Gastroesophageal sphincter (tissue), 4 donors: ENCODE results near the gene TMEM218. TPM values are rescaled to one million over a fixed set of nuclear protein-coding genes. Genes with fewer than 3 reads are reported as not detected.
A peak's percentile ranks its signal among the peaks of the same experiment; 100 is the strongest.

Experiments
- ATAC-seq: fragments of 150-250 bp; one replicate; pipeline ENCODE4 v1.9.1; 2016; ENCODE audit warnings: mild to moderate bottlenecking, moderate library complexity
- H3K27ac ChIP-seq, 4 donors: fragments of 200-600 bp; sonication (generic) in 3 of 4; 1 replicate in 3 of 4; 2 replicates in 1 of 4; pipeline ENCODE4 v1.5.1; 2016 to 2019
- H3K27me3 ChIP-seq: fragments of 200-600 bp; sonication (generic); one replicate; pipeline ENCODE4 v1.5.1; 2019
- H3K36me3 ChIP-seq, 2 donors: fragments of 200-600 bp; sonication (generic); one replicate each; pipeline ENCODE4 v1.5.1; 2019; ENCODE audit warnings: control low read depth in 1 of 2
- H3K4me1 ChIP-seq, 3 donors: fragments of 200-600 bp; sonication (generic); 1 replicate in 2 of 3; 2 replicates in 1 of 3; pipeline ENCODE4 v1.5.1; 2016 to 2019; ENCODE audit warnings: control low read depth in 2 of 3
- H3K4me3 ChIP-seq, 2 donors: fragments of 200-600 bp; sonication (generic); one replicate each; pipeline ENCODE4 v1.5.1; 2019; ENCODE audit warnings: mild to moderate bottlenecking in 1 of 2, moderate library complexity in 1 of 2
- H3K9me3 ChIP-seq, 3 donors: fragments of 200-600 bp; sonication (generic); one replicate each; pipeline ENCODE4 v1.5.1; 2017 to 2019; ENCODE audit warnings: control low read depth in 2 of 3
- CTCF ChIP-seq, 4 experiments: fragments of 200-600 bp in 2 of 4; fragments of 450-650 bp in 2 of 4; sonication (generic) in 1 of 4; IDR thresholded peaks; one replicate each; pipeline ENCODE4 v1.5.1; 2017 to 2019; ENCODE audit warnings: antibody characterized with exemption in 4 of 4, mild to moderate bottlenecking in 2 of 4, moderate library complexity in 2 of 4
- EP300 ChIP-seq: sonication (generic); formaldehyde crosslinking; IDR thresholded peaks from one replicate; pipeline ENCODE4 v1.6.1; 2017; ENCODE audit warnings: antibody characterized with exemption, mild to moderate bottlenecking
- POLR2A ChIP-seq, 2 donors: fragments of 450-650 bp; IDR thresholded peaks; one replicate each; pipeline ENCODE4 v1.6.1; 2017; ENCODE audit warnings: antibody characterized with exemption in 2 of 2, mild to moderate bottlenecking in 2 of 2, moderate library complexity in 1 of 2
- POLR2AphosphoS5 ChIP-seq: sonication (generic); formaldehyde crosslinking; IDR thresholded peaks from one replicate; pipeline ENCODE4 v1.6.1; 2017; ENCODE audit warnings: antibody characterized with exemption
- WGBS, 2 donors: methylation state at CpG; one replicate each; pipeline ENCODE4 v1.1.5; 2018; ENCODE audit warnings: low coverage in 1 of 2; 5-methylcytosine and 5-hydroxymethylcytosine counted together
- total RNA-seq, 4 donors: library from RNA; depleted of rRNA; stranded (reverse); fragments of >200 nt; gene quantifications; one replicate each; pipeline ENCODE4 v1.1.0, GENCODE V29; 2016

Gene TMEM218
- total RNA-seq, 4 donors from 2014 or later: 14.7 to 20.0 (median 17.3) TPM

- H3K27ac ChIP-seq: no peak overlapping the region
- TF ChIP-seq POLR2A (IDR thresholded peaks at IDR 0.05): no peak
- TF ChIP-seq EP300: no peak
- TF ChIP-seq CTCF (IDR thresholded peaks at IDR 0.05): no peak
- no peak for TF ChIP-seq POLR2AphosphoS5
- peaks cover 78% of the 10 kb centered on the region for H3K27me3 ChIP-seq
- no peak for ATAC-seq
- H3K9me3 ChIP-seq: no peaks in the 10 kb centered on the region
- H3K4me3 ChIP-seq: no peak overlapping the region
- H3K4me1 ChIP-seq: peaks cover 0 to 13% (median 3%) of the 10 kb centered on the region in 3 donors
- WGBS, 2 donors: 55 to 81% methylated on average over 7 to 9 of the region's 19 CpGs
- H3K36me3 ChIP-seq: no peaks in the 10 kb centered on the region
Observed at GRCh38 chr11:125073616-125074483, 37.6 kb downstream of the TMEM218 start.

GRCh38 chr11:125072961-125073590, 38.4 kb downstream of the TMEM218 start:
- peaks cover 78% of the 10 kb centered on the region for H3K27me3 ChIP-seq
- H3K36me3 ChIP-seq: no peaks in the 10 kb centered on the region
- no peak overlapping the region for H3K4me3 ChIP-seq
- H3K9me3 ChIP-seq: no peaks in the 10 kb centered on the region
- no peak for ATAC-seq
- peaks cover 0 to 13% (median 3%) of the 10 kb centered on the region in 3 donors for H3K4me1 ChIP-seq
- TF ChIP-seq EP300 (no peak), CTCF (IDR thresholded peaks at IDR 0.05) (no peak), POLR2AphosphoS5 (no peak), POLR2A (IDR thresholded peaks at IDR 0.05) (no peak)
- WGBS, 2 donors: 64% methylated on average over 3 of the region's 12 CpGs; no CpG with 5 or more reads in 1 of the 2 donors
- peak overlapping the region in 1 of 4 donors; percentile 6 for H3K27ac ChIP-seq

- peak overlapping the region in 1 of 4 donors; percentile 47 for H3K27ac ChIP-seq
- WGBS, 2 donors: 76% methylated on average over 8 of the region's 12 CpGs; no CpG with 5 or more reads in 1 of the 2 donors
- H3K36me3 ChIP-seq: no peaks in the 10 kb centered on the region
- H3K4me3 ChIP-seq: no peak overlapping the region
- H3K4me1 ChIP-seq: peaks cover 0 to 13% (median 3%) of the 10 kb centered on the region in 3 donors
- no peaks in the 10 kb centered on the region for H3K9me3 ChIP-seq
- TF ChIP-seq POLR2AphosphoS5 (no peak), CTCF (IDR thresholded peaks at IDR 0.05) (no peak), POLR2A (IDR thresholded peaks at IDR 0.05) (no peak), EP300 (no peak)
- ATAC-seq: peak; percentile 32
- H3K27me3 ChIP-seq: peaks cover 78% of the 10 kb centered on the region
Observed at GRCh38 chr11:125072218-125072960, 39.0 kb downstream of the TMEM218 start.

- Histone ChIP-seq H3K4me3 (no peak overlapping the region), H3K4me1 (peaks cover 0 to 13% (median 3%) of the 10 kb centered on the region in 3 donors), H3K27me3 (peaks cover 76% of the 10 kb centered on the region), H3K9me3 (no peaks in the 10 kb centered on the region), H3K27ac (peak overlapping the region in 2 of 4 donors; percentile 17 to 47), H3K36me3 (no peaks in the 10 kb centered on the region)
- 77 to 100% methylated on average over 1 to 4 of the region's 6 CpGs for WGBS, 2 donors
- TF ChIP-seq EP300: no peak
- TF ChIP-seq POLR2A (IDR thresholded peaks at IDR 0.05): no peak
- no peak for TF ChIP-seq CTCF (IDR thresholded peaks at IDR 0.05)
- TF ChIP-seq POLR2AphosphoS5: no peak
- ATAC-seq: no peak
Observed at GRCh38 chr11:125071846-125072217, 39.6 kb downstream of the TMEM218 start.
